ENCODE measurements around the gene EXOC4. TPM values are rescaled to one million over a fixed set of nuclear protein-coding genes. Genes with fewer than 3 reads are reported as not detected.

Gene EXOC4
- total RNA-seq, 4 donors from 2014 or later, result 59.2 to 88.7 (median 71.6) TPM

- ATAC-seq (ENCODE audit: low FRiP score), result no peak
- TF ChIP-seq CTCF (IDR thresholded peaks at IDR 0.05), result no peak
Measured at GRCh38 chr7:133409966-133410365, 157.1 kb downstream of the EXOC4 start.

GRCh38 chr7:133411395-133411794 lies 158.5 kb downstream of the EXOC4 start:
- TF ChIP-seq CTCF (IDR thresholded peaks at IDR 0.05), result no peak
- ATAC-seq (ENCODE audit: low FRiP score), result no peak
- no peak for DNase-seq (ENCODE audit: low spot score)

More at GRCh38 chr7:133409966-133410365, 157.1 kb downstream of the EXOC4 start:
- DNase-seq (ENCODE audit: low spot score), result no peak

- no peak for DNase-seq (ENCODE audit: low spot score)
- no peak for ATAC-seq (ENCODE audit: low FRiP score)
- no peak for TF ChIP-seq CTCF (IDR thresholded peaks at IDR 0.05)
Measured at GRCh38 chr7:133412942-133413341, 160.1 kb downstream of the EXOC4 start.

- no peak for DNase-seq (ENCODE audit: low spot score)
- no peak for ATAC-seq (ENCODE audit: low FRiP score)
- TF ChIP-seq CTCF (IDR thresholded peaks at IDR 0.05), result no peak
Measured at GRCh38 chr7:133419041-133419440, 166.2 kb downstream of the EXOC4 start.

- TF ChIP-seq CTCF (IDR thresholded peaks at IDR 0.05), result no peak
- ATAC-seq (ENCODE audit: low FRiP score) (no peak), DNase-seq (ENCODE audit: low spot score) (no peak)
Measured at GRCh38 chr7:133423618-133424017, 170.7 kb downstream of the EXOC4 start.

GRCh38 chr7:133428326-133428725 lies 175.4 kb downstream of the EXOC4 start:
- no peak for TF ChIP-seq CTCF (IDR thresholded peaks at IDR 0.05)
- ATAC-seq (ENCODE audit: low FRiP score), result no peak

GRCh38 chr7:133428876-133429275 lies 176.0 kb downstream of the EXOC4 start:
- ATAC-seq (ENCODE audit: low FRiP score) (no peak), DNase-seq (ENCODE audit: low spot score) (no peak)
- no peak for TF ChIP-seq CTCF (IDR thresholded peaks at IDR 0.05)

More at GRCh38 chr7:133428326-133428725, 175.4 kb downstream of the EXOC4 start:
- no peak for DNase-seq (ENCODE audit: low spot score)

Data from omental fat pad (tissue), 4 donors.